ENCODE measurements around the gene VPS50.

Gene VPS50

DNA sequence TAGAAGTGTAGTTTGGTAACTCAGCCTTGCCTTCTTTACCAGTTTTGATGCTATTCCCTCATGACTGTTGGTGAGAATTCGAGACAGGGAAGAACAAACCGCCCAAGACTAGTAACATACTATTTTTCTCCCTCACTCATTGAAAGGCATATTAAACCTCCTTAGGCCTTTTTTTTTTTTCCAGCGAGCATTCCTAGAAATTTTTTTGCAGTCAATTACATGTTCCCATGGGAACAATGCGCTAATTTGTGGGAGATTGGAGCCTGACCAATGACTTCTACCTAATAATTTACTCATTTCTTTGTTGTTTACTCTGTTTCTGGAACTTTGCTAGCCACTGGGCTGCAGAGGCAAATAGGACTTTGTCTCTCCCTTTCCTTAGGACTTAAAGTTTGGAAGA lies 6.0 kb downstream of the VPS50 start:
- DNase-seq (ENCODE audit: low read depth) = no peak
- H3K4me3 ChIP-seq (ENCODE audit: low read depth, low read length) = no peak overlapping the region
- TF ChIP-seq, protein P1, sequence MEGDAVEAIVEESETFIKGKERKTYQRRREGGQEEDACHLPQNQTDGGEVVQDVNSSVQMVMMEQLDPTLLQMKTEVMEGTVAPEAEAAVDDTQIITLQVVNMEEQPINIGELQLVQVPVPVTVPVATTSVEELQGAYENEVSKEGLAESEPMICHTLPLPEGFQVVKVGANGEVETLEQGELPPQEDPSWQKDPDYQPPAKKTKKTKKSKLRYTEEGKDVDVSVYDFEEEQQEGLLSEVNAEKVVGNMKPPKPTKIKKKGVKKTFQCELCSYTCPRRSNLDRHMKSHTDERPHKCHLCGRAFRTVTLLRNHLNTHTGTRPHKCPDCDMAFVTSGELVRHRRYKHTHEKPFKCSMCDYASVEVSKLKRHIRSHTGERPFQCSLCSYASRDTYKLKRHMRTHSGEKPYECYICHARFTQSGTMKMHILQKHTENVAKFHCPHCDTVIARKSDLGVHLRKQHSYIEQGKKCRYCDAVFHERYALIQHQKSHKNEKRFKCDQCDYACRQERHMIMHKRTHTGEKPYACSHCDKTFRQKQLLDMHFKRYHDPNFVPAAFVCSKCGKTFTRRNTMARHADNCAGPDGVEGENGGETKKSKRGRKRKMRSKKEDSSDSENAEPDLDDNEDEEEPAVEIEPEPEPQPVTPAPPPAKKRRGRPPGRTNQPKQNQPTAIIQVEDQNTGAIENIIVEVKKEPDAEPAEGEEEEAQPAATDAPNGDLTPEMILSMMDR (conservative IDR thresholded peaks at IDR 0.05; ENCODE audit: low read depth, low read length) = no peak

DNA sequence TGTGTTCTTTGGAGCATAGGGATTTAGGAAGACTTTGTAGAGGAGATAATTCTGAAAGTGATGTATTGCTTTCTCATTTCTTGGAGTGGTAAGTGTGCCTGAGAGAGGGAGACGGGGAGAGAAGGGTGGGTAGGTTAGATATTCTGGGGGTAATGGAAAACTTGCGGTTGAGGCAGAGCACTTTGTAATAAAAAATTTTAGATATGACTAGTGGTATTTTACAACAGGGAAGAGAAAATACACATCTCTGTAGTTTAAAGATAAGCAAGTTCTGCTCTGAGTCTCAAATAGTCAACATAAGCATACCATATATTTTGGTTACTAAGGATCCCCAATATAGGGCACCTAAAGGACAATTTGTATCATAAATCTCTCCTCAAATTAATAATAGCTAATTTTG lies 6.6 kb downstream of the VPS50 start:
- no peak overlapping the region for H3K4me3 ChIP-seq (ENCODE audit: low read depth, low read length)
- TF ChIP-seq, protein P1 (conservative IDR thresholded peaks at IDR 0.05; ENCODE audit: low read depth, low read length) = no peak
- DNase-seq (ENCODE audit: low read depth) = no peak

DNA sequence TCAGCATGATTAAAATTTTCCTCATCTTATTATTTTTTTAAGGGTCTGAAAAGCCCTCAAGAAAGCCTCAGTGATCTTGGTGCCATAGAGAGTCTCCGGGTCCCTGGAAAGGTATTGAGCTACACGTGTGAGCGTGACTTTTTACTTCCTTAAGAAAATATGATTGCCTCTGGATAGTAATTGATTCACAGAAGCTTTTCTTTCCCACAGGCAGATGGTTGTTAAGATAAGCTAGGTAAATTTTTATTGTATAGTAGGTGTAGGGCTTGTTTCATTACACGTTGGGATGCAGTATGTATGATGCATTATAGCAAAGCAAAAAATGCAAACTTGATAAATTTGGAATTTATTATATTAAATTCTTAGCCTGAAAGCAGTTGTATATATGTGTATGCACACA lies 7.7 kb downstream of the VPS50 start:
- H3K4me3 ChIP-seq (ENCODE audit: low read depth, low read length) = no peak overlapping the region
- no peak for DNase-seq (ENCODE audit: low read depth)
- TF ChIP-seq, protein P1 (conservative IDR thresholded peaks at IDR 0.05; ENCODE audit: low read depth, low read length) = no peak

DNA sequence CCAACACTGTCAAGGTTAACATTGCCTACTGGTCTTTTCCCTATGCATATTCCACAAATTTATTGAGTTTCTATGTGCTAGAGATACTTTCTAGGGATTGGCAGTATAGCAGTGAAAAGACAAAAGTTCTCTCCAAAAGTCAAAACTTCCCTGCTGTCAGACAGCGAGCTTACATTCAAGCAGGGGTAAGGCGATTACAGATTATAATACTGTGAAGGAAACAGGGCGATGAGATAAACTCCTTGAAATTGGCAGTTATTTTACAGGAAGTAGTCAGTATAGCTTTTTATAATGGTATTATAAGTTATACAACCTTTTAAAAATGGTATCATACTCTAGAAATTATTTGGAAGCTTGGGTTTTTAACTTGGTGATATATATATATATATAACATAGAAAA lies 9.9 kb downstream of the VPS50 start:
- no peak for DNase-seq (ENCODE audit: low read depth)
- no peak overlapping the region for H3K4me3 ChIP-seq (ENCODE audit: low read depth, low read length)
- TF ChIP-seq, protein P1 (conservative IDR thresholded peaks at IDR 0.05; ENCODE audit: low read depth, low read length) = no peak

DNA sequence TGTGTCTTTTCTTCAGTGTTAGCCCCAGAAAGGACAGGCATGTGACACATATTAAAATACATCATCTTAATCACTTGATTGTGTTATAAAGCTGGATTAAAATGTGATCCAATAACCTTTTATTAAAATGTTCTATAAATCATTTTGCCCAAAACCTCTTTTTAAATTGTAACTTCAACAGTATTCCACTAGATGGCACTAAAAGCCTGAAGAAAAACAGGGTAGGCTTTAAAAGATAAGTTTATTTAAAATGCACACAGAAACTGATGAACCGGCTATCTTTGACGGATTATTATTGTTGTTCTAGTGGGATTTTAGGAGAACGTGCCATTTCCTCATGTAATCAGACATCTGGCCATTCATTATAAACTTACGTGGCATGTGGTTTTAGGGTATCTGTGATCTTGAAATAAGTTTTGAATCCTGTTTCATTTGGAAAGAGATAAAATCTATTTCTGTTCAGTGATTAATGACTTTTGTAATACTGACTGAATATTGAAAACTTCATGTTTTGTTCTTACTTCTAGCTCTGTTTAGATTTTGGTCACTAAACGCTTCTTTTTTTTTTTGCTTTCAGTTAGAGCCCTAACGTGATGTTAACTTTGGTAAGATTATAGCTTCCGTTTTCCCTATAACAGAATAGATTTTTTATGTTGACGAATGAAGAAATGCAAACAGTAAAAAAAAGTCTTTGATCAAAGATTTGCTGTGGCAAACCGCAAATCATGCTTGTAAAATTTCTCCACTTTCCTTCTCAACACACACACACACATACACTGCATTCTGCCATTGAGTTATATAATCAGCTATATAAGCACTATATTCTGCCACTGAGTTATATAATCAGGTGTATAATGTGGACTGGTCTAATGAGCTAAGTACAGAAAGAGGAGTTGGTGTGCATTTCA lies 13.6 kb downstream of the VPS50 start:
- no peak overlapping the region for H3K4me3 ChIP-seq (ENCODE audit: low read depth, low read length)
- TF ChIP-seq, protein P1 (conservative IDR thresholded peaks at IDR 0.05; ENCODE audit: low read depth, low read length) = peak; percentile 49
- peak; percentile 54 for DNase-seq (ENCODE audit: low read depth)

DNA sequence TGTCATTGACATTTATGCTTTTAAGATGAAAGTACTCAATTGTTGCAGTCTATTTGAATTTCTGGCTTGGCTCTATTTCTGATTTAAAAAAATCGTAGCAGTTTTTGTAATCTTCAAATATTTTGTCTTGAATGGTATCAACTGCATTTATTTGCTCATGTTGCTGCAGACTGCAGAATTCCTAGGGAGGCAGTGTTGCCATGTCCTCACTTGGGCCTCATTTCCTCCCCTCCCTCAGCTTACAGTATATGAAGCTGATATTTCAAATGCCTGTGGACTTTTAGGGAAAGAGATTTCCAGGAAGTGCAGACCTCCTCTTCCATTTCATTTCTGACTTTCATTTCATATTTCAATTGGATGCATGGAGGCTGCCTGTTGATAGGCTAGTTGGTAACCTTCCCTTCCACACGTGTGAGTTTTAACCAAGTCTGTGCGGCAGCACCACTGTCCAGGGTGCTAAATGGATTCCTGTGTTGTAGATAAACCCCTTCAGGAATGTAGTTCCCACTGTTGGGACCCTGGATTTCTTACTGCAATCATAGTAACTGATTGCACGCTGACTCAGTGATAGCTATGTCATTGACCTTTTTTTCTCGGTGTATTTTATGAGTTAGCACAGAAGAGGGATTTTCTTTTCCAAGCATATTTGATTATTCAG lies 17.5 kb downstream of the VPS50 start:
- peak; percentile 64 for DNase-seq (ENCODE audit: low read depth)
- H3K4me3 ChIP-seq (ENCODE audit: low read depth, low read length) = no peak overlapping the region
- TF ChIP-seq, protein P1 (conservative IDR thresholded peaks at IDR 0.05; ENCODE audit: low read depth, low read length) = peak; percentile 8

Measured in choroid plexus epithelial cell (primary cell).